Lung microvascular endothelial cell (primary cell): ENCODE data around the gene IL3. TPM values are rescaled to one million over a fixed set of nuclear protein-coding genes. Genes with fewer than 3 reads are reported as not detected.

Source experiments
- DNase-seq, 2 donors: peaks; one replicate each; pipeline versions ENCODE4 v3.0.0 to v3.0.0-alpha.2; 2010; ENCODE audit warnings: low read depth in 2 of 2
- total RNA-seq: library from RNA; depleted of rRNA; stranded (reverse); fragments of >200 nt; gene quantifications from 2 replicates; pipeline ENCODE4 v1.2.1, GENCODE V29; 2014

IL3 gene
- total RNA-seq, 1 donor from 2014 or later: not detected

- no peak for DNase-seq
Observed at GRCh38 chr5:132112111-132112510, 51.7 kb downstream of the IL3 start.

Other genes with a start within 250 kb of the IL3 start
- not detected in 2 replicates for gene MEIKIN, start 115.0 kb upstream of the IL3 start, total RNA-seq
- gene ACSL6, start 49.0 kb upstream of the IL3 start, total RNA-seq: 0.40 and 0.65 TPM in 2 replicates
- gene CSF2, start 13.1 kb downstream of the IL3 start, total RNA-seq: 0.20 and 0.22 TPM in 2 replicates
- gene P4HA2, start 167.2 kb downstream of the IL3 start, total RNA-seq: 35.1 and 36.8 TPM in 2 replicates
- 18.3 and 24.6 TPM in 2 replicates for gene PDLIM4, start 197.0 kb downstream of the IL3 start, total RNA-seq
- gene SLC22A4, start 233.7 kb downstream of the IL3 start, total RNA-seq: 2.4 and 4.4 TPM in 2 replicates